Measurements from ENCODE around the gene CERS6.

DNA sequence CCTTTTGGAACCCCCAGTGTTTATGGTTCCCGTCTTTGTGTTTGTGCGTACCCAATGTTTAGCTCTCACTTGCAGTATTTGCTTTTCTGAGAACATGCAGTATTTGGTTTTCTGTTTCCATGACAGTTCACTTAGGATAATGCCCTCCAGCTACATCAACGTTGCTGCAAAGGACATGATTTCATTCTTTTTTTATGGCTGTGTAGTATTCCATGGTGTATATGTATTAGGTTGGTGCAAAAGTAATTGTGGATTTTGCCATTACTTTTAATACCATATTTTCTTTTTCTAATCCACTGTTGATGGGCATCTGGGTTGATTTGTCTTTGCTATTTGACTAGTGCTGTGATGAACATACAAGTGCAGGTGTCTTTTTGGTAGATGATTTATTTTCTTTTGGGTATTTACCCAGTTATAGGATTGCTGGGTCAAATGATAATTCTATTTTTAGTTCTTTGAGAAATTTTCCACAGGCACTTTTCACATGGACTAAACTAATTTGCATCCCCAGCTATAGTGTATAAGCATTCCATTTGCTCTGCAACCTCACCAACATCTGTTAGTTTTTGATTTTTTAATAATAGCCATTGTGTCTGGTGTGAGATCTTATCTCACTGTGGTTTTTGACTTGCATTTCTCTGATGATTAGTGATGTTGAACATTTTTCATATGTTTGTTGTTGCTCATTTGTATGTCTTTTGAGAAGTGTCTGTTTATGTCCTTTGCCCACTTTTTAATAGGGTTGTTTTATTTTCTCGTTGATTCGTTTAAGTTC lies 63.6 kb downstream of the CERS6 start:
- TF ChIP-seq, protein P1, sequence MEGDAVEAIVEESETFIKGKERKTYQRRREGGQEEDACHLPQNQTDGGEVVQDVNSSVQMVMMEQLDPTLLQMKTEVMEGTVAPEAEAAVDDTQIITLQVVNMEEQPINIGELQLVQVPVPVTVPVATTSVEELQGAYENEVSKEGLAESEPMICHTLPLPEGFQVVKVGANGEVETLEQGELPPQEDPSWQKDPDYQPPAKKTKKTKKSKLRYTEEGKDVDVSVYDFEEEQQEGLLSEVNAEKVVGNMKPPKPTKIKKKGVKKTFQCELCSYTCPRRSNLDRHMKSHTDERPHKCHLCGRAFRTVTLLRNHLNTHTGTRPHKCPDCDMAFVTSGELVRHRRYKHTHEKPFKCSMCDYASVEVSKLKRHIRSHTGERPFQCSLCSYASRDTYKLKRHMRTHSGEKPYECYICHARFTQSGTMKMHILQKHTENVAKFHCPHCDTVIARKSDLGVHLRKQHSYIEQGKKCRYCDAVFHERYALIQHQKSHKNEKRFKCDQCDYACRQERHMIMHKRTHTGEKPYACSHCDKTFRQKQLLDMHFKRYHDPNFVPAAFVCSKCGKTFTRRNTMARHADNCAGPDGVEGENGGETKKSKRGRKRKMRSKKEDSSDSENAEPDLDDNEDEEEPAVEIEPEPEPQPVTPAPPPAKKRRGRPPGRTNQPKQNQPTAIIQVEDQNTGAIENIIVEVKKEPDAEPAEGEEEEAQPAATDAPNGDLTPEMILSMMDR (IDR thresholded peaks at IDR 0.05): no peak
- no peak for TF ChIP-seq POLR2A (IDR thresholded peaks at IDR 0.05)

Measured in body of pancreas (tissue), 4 donors.